ENCODE measurements around the gene COLGALT1.
"Not testable (repeated sequence)": the region's sequence is repeated elsewhere in the genome, so short reads cannot be mapped to it uniquely, and the experiment has no call there.

The COLGALT1 gene

DNA sequence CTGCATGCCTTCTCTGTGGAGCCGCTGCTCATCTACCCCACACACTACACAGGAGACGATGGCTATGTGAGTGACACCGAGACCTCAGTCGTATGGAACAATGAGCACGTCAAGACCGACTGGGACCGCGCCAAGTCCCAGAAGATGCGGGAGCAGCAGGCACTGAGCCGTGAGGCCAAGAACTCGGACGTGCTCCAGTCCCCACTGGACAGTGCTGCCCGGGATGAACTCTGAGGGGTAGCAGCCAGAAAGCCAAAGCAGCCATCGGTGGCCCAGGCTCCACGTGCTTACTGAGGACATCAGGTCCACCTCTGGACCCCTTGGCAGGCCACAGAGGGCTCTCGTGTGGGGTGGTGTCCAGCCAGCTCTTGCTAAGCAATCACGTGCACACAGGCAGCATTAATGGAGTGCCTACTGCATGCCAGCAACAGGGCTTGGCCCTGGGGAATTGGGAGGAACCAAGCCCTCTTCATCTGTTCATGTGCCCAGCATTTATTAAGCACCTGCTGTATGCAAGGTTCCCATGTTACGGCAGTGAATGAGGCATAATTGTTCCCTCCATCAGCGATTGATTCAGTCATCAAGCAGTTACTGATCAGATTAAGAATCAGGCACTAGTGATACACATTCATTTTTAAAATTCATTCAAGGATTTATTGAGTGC, 25.9 kb downstream of the COLGALT1 start:
- Histone ChIP-seq H3K27ac (no peak overlapping the region), H3K27me3 (ENCODE audit: insufficient read depth, low read depth, severe bottlenecking) (no peaks in the 10 kb centered on the region), H3K9me3 (ENCODE audit: severe bottlenecking) (no peaks in the 10 kb centered on the region), H3K36me3 (peaks cover 43% of the 10 kb centered on the region), H3K4me3 (ENCODE audit: low read depth, low read length) (no peak overlapping the region)
- TF ChIP-seq, protein P1, sequence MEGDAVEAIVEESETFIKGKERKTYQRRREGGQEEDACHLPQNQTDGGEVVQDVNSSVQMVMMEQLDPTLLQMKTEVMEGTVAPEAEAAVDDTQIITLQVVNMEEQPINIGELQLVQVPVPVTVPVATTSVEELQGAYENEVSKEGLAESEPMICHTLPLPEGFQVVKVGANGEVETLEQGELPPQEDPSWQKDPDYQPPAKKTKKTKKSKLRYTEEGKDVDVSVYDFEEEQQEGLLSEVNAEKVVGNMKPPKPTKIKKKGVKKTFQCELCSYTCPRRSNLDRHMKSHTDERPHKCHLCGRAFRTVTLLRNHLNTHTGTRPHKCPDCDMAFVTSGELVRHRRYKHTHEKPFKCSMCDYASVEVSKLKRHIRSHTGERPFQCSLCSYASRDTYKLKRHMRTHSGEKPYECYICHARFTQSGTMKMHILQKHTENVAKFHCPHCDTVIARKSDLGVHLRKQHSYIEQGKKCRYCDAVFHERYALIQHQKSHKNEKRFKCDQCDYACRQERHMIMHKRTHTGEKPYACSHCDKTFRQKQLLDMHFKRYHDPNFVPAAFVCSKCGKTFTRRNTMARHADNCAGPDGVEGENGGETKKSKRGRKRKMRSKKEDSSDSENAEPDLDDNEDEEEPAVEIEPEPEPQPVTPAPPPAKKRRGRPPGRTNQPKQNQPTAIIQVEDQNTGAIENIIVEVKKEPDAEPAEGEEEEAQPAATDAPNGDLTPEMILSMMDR (IDR thresholded peaks at IDR 0.05; ENCODE audit: low read depth, low read length) = no peak
- no peak for DNase-seq

DNA sequence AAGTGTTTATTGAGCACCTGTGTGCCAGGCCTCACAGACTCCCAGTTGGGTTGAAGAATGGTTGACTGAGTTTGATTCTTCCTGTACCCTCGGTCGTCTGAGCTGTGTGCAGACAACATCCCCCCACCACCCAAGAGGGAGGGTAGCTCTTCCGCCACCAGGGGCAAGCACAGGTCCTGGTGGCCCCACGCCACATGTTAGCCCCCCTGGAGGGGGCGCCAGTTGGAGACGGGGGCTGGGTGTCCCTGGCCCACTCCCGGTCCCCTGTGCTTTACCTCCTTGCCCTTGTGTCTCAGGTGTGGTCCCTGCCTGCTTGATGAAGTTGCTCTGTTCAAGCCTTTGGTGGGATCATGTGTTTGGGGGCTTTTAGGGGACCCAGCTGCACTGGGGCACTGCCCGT, 27.2 kb downstream of the COLGALT1 start:
- no peak for DNase-seq
- TF ChIP-seq, protein P1 (IDR thresholded peaks at IDR 0.05; ENCODE audit: low read depth, low read length) = no peak
- Histone ChIP-seq H3K27me3 (ENCODE audit: insufficient read depth, low read depth, severe bottlenecking) (no peaks in the 10 kb centered on the region), H3K27ac (no peak overlapping the region), H3K36me3 (peaks cover 41% of the 10 kb centered on the region), H3K9me3 (ENCODE audit: severe bottlenecking) (no peaks in the 10 kb centered on the region), H3K4me3 (ENCODE audit: low read depth, low read length) (no peak overlapping the region)

DNA sequence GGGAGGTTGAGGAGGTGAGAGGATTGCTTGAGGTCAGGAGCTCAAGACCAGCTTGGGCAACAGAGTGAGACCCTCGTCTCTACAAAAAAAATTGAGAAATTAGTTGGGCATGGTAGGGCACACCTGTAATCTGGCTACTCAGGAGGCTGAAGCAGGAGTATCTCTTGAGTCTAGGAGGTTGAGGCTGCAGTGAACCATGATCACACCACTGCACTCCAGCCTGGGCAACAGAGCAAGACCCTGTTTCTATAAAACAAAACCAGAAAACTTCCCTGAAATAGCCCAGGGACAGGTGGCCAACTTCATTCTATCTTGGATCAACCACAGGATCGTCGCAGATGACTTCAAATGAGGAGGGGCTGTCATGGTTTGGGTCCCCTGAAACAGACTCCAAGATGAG, 28.7 kb downstream of the COLGALT1 start:
- DNase-seq = no peak
- Histone ChIP-seq H3K4me3 (ENCODE audit: low read depth, low read length) (no peak overlapping the region), H3K9me3 (ENCODE audit: severe bottlenecking) (no peaks in the 10 kb centered on the region), H3K36me3 (peaks cover 30% of the 10 kb centered on the region), H3K27ac (no peak overlapping the region), H3K27me3 (ENCODE audit: insufficient read depth, low read depth, severe bottlenecking) (peaks cover 7% of the 10 kb centered on the region)
- TF ChIP-seq, protein P1 (IDR thresholded peaks at IDR 0.05; ENCODE audit: low read depth, low read length) = no peak

DNA sequence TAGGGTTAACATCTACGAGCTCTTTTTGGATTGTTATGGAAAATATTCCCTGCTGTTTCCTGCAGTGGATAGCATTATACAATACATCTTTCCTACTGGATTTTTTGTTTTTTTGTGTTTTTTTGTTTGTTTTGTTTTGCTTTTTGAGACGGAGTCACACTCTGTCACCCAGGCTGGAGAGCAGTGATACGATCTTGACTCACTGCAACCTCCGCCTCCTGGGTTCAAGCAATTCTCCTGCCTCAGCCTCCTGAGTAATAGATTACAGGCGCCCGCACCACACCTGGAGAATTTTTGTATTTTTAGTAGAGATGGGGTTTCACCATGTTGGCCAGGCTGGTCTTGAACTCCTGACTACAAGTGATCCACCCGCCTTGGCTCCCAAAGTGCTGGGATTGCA, 29.9 kb downstream of the COLGALT1 start:
- not testable (repeated sequence) for H3K4me3 ChIP-seq (ENCODE audit: low read depth, low read length); H3K27ac ChIP-seq; DNase-seq; H3K9me3 ChIP-seq (ENCODE audit: severe bottlenecking)
- Histone ChIP-seq H3K36me3 (peaks cover 22% of the 10 kb centered on the region), H3K27me3 (ENCODE audit: insufficient read depth, low read depth, severe bottlenecking) (peaks cover 11% of the 10 kb centered on the region)

DNA sequence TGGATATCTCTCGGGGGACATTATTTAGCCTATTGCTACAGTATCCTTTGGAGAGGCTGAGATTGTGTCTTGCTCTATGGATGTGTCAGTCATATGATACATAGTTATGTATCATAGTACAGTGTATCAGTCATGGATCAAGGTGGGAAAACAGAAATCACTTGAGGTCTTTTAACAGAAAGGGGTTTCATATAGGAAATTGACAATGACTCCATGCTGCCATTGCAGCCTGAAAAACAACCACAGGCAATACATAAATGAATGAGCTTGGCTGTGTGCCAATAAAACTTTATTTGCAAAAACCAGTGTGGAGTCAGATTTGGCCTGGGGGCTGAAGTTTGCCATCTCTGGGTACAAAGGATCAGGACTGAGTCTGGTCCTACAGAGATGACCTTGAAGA, 35.4 kb downstream of the COLGALT1 start:
- H3K4me3 ChIP-seq (ENCODE audit: low read depth, low read length) = no peak overlapping the region
- no peak for DNase-seq
- peaks cover 42% of the 10 kb centered on the region for H3K27me3 ChIP-seq (ENCODE audit: insufficient read depth, low read depth, severe bottlenecking)
- H3K36me3 ChIP-seq = no peaks in the 10 kb centered on the region
- H3K27ac ChIP-seq = no peak overlapping the region
- H3K9me3 ChIP-seq (ENCODE audit: severe bottlenecking) = no peaks in the 10 kb centered on the region
- TF ChIP-seq, protein P1 (IDR thresholded peaks at IDR 0.05; ENCODE audit: low read depth, low read length) = no peak

DNA sequence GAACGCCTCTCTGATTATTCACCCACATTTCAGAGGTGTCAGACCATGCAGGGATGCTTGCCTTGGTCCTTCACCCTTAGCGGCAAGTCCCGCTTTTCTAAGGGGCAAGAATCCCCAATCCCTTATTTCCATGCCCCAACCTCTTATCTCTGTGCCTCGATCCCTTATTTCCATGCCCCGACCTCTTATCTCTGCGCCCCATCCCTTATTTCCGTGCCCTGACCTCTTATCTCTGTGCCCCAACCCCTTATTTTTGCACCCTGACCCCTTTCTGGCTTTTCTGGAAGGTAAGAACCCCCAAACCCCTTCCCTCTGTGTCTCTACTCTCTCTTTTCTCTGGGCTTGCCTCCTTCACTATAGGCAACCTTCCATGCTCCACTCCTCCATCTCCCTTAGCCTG, 38.8 kb downstream of the COLGALT1 start:
- not testable (repeated sequence) for DNase-seq; H3K9me3 ChIP-seq (ENCODE audit: severe bottlenecking); H3K36me3 ChIP-seq; H3K4me3 ChIP-seq (ENCODE audit: low read depth, low read length); H3K27ac ChIP-seq
- peaks cover 42% of the 10 kb centered on the region for H3K27me3 ChIP-seq (ENCODE audit: insufficient read depth, low read depth, severe bottlenecking)

DNA sequence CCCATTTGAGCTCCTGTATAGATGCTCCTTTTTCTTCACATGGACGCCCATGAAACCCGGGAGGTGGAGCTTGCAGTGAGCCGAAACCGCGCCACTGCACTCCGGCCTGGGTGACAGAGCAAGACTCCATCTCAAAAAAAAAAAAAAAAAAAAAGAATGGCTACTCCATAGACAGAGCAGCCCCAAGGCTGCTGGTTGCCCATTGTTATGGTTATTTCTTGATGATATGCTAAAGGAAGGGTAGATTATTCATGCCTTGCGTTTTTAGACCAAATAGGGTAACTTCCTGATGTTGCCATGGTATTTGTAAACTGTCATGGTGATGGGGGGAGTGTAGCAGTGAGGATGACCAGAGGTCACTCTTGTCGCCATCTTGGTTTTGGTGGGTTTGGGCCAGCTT, 42.6 kb downstream of the COLGALT1 start:
- not testable (repeated sequence) for DNase-seq; H3K27ac ChIP-seq; H3K9me3 ChIP-seq (ENCODE audit: severe bottlenecking); H3K36me3 ChIP-seq; H3K4me3 ChIP-seq (ENCODE audit: low read depth, low read length)
- peaks cover 18% of the 10 kb centered on the region for H3K27me3 ChIP-seq (ENCODE audit: insufficient read depth, low read depth, severe bottlenecking)

Measured in WERI-Rb-1 (cell line).